Effector CD4-positive, alpha-beta T cell (primary cell): ENCODE measurements around the gene ADARB1.

Experiments
- DNase-seq: peaks from one replicate; pipeline ENCODE4 v3.0.0-alpha.2; 2020

Gene ADARB1

DNA sequence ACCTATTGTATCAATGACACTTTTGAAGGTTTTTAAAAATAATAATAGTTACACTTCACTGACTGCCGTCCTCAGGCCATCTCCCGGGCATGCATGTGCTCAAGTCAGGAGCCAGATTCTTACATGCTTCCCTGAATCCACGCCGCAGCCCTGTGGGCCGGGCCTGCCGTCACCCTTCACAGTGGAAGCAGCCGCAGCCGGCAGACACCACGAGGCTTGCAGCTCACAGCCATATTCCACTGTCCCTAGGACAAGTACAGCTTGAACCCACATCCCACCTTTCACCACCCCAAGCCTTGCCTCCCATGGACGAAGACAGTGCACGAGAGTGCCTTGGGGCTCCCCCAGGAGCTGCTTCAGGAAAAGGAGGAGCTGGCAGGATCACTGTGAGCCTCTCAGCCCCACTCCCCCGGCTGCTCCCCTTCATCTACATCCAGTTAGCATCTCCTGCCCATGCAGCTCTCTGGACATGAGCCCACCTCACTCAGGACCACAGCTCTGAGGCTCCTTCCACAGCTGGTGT is 136.1 kb downstream of the ADARB1 start:
- no peak for DNase-seq

DNA sequence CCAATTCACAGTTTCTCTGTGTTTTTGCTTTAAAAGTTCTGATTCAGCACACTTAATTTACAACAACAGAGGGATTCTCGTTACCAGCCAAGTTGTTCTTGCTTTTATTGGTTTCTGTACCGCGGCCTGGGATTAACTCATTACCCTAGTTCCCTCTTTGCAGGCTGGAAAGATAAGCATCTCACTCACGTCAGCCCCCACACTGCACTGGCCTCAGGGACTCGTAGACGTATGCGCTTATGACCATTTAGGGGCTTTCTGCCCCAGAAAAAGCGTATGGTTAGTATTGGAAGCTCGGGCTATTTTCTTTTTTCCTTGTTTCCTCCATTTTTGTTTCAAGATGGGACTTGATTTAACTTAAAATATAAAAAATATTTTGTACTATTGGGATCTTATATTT is 137.3 kb downstream of the ADARB1 start:
- DNase-seq: no peak

DNA sequence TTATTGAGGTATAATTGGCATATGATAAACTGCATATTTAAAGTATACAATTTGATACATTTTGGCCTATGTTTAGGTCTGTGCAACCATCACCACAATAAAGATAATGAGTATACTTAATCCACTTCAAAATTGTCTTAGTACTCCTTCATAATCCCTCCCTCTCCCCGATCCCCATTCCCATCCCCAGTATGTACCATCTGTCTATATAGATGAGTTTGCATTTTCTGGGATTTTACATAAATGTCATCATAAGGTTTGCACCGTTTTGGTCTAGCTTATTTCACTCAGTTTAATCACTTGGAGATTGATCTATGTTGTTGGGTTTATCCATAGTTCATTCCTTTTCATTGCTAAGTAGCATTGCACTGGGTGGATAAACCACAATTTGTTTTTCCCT is 139.0 kb downstream of the ADARB1 start:
- no peak for DNase-seq

DNA sequence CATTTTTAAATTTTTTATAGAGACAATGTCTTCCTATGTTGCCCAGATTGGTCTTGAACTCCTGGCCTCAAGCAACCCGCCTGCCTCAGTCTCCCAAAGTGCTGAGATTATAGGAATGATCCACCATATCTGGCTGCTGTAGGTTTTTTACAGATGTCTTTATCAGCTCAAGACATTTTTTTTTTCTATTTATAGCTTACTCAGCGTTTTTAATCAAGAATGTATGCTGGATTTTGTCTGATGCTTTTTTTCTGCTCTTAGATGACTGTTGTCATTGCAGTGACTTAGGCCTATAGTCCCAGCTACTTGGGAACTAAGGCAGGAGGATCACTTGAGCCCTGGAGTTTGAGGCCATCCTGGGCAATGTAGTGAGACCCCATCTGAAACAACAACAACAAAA is 140.8 kb downstream of the ADARB1 start:
- no peak for DNase-seq

DNA sequence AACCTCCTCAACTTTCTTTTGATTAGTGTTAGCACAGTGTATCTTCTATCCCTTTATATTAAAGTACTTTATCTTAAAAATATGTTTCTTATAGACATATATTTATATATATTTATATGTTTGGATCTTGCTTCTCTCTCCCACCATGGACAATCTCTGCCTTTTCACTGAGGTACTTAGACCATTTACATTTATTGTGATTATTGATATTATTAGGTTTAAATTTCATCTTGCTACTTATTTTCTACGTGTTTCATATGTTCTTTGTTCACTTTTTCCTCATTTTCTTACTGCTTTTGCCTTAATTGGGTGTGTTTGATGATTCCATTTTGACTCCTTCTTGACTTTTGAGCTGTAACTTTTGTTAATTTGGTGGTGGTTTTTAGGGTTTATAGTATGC is 142.6 kb downstream of the ADARB1 start:
- no peak for DNase-seq

DNA sequence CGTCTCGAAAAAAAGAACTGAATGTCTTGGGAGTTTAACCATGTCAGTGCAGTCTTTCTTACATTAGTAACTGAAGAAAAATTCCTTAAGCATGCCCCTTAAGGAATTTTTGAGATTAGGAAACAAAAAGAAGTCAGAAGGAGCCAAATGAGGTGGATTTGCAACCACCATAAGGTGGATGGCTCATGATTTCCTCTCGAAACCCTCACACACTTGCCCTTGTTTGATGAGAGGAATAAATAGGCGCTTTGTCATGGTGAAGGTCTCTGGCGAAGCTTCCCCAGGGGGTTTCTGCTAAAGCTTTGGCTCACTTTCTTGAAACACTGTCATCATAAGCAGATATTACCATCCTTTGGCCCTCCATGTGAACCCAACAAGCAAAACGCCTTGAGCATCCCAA is 145.1 kb downstream of the ADARB1 start:
- DNase-seq: no peak

DNA sequence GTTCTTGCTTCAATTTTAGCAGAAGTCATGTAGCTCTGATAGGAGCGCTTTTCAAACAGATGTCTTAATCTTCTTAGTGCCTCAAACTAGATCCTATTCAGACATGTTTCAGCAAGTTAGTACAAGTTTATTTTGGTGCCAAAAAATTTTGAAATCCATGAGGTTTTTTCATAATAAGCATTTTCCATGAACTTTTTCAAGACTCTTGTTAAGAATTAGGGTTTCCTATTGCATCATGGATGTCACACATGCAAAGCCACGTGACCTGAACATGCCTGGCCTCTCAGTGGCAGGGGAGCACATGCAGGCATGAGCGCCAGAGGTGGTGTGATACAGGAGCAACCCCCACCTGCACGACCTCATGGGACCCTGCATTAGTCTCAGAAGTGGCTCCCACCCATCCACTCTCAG is 145.7 kb downstream of the ADARB1 start:
- DNase-seq: no peak

DNA sequence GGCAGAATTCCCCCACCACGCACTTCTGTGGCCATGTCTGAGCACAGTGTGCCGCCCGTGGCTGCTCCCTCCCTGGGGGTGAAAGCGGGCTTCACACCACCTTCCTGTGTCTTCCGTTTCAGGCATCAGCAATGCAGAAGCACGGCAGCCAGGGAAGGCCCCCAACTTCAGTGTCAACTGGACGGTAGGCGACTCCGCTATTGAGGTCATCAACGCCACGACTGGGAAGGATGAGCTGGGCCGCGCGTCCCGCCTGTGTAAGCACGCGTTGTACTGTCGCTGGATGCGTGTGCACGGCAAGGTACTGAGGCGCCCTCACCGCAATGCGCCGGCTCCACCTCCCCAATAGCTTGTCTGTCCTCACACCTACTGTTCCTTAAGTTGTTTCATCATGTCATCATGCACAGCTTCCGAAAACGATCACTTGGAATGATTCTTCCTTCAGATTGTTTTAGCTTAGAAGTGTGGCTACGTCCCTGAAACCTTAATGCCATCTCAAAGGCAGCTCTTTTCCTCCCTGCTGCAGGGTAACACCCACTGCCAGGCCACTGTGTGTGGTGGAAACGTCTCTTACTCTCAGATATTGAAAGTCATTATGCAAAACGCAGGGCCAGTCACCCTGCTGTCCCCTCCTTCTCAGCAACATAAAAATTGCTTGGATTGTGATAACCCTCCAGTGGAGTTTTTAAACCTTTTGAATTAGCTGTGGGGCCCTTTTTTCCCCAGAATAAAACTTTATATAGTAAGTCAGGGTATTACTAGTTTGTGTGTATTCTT is 146.5 kb downstream of the ADARB1 start:
- no peak for DNase-seq

DNA sequence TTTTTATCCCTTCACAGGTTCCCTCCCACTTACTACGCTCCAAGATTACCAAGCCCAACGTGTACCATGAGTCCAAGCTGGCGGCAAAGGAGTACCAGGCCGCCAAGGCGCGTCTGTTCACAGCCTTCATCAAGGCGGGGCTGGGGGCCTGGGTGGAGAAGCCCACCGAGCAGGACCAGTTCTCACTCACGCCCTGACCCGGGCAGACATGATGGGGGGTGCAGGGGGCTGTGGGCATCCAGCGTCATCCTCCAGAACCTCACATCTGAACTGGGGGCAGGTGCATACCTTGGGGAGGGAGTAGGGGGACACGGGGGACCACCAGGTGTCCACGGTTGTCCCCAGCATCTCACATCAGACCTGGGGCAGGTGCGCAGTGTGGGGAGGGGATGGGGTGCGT is 147.6 kb downstream of the ADARB1 start:
- no peak for DNase-seq

DNA sequence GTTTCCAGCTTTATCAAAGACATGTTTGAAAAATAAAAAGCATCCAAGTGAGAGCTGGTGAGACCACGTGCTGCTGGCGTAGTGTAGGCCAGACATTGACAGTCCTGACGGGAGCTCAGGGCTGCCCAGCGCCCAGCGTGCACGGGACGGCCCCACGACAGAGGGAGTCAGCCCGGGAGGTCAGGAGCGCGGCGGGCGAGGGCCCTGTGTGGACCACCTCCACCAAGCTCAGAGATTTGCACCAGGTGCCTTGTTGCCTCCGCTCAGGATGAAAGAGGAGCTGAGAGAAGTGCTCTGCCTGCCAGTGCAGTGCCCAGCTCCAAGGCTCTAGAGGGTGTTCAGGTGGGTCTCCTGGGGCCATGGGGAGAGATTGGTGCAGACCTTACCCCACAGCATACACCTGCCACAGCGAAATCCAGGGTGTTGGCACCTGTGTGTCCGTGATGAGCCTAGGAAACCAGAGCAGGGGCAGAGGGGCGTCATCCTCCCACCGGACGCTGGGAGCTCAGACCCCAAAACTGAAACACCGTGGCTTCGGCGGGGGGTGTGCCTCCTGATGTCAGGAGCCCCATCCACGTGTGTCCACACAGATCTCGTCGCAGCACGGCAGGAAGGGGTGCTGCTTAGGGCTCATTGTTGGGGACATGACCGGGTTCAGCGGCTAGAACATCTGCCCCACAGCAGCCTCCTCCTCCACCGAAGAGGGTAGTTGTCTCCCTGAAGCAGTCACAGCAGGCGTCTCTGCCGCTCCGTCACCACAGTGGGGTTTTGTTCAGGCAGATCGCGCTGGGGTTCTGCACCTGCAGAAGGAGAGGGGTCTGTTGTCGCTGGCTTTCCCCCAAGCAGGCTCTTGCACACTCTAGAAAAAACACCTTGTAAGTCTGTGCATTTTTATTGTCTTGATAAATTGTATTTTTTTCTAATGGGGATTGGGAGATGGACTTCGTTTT is 149.1 kb downstream of the ADARB1 start:
- no peak for DNase-seq

DNA sequence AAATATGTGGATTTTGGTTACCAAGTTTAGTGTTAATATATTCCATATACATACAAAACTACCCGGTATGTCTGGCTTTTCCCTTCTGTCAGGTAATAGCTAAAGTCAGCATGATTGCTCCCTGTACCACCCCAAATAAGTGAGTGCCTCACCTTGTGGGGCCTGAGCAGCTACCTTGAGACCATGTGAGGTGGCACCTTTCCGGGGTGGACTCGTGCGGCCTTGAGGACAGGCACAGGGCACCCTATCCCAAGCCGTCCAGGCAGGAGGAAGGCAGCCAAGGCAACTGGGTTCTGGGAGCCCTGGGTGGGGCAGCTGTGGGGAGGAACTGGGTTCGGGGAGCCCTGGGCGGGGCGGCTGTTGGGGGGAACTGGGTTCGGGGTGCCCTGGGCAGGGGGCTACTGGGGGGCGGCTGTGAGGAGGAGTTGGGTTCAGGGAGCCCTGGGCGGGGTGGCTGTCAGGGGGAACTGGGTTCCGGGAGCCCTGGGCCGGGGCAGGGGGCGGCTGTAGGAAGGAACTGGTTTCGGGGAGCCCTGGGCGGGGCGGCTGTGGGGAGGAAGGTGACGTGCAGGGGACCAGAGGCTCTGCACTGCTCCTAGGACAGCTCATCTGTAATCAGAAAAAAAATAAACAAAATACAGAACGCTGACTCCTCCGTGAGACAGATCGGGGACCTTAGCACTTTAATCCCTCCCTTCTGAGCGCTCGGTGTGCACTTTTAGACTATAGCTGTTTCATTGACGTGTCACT is 150.0 kb downstream of the ADARB1 start:
- DNase-seq: peak; percentile 48

DNA sequence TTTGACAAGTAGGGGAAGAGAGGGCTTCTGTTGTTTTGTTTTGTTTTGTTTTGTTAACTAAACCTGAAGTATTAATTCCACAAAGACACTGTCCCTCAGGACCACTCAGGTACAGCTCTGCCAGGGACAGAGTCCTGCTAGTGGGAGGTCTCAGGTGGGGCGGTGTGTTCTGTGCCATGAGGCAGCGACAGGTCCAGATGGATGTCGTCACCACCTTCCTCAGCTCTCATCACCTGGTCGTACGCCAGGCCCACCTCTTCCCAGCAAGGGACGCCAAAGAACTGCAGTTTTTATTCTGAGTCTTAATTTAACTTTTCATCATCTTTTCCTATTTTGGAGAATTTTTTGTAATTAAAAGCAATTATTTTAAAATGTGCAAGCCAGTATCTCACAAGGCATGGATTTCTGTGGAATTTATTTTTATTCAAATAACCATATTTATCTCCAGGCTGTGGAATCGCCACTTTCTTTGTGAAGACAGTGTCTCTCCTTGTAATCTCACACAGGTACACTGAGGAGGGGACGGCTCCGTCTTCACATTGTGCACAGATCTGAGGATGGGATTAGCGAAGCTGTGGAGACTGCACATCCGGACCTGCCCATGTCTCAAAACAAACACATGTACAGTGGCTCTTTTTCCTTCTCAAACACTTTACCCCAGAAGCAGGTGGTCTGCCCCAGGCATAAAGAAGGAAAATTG is 150.8 kb downstream of the ADARB1 start:
- DNase-seq: no peak

DNA sequence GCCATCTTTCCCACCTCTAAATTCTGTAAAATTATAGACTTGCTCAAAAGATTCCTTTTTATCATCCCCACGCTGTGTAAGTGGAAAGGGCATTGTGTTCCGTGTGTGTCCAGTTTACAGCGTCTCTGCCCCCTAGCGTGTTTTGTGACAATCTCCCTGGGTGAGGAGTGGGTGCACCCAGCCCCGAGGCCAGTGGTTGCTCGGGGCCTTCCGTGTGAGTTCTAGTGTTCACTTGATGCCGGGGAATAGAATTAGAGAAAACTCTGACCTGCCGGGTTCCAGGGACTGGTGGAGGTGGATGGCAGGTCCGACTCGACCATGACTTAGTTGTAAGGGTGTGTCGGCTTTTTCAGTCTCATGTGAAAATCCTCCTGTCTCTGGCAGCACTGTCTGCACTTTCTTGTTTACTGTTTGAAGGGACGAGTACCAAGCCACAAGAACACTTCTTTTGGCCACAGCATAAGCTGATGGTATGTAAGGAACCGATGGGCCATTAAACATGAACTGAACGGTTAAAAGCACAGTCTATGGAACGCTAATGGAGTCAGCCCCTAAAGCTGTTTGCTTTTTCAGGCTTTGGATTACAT is 151.5 kb downstream of the ADARB1 start:
- DNase-seq: no peak

DNA sequence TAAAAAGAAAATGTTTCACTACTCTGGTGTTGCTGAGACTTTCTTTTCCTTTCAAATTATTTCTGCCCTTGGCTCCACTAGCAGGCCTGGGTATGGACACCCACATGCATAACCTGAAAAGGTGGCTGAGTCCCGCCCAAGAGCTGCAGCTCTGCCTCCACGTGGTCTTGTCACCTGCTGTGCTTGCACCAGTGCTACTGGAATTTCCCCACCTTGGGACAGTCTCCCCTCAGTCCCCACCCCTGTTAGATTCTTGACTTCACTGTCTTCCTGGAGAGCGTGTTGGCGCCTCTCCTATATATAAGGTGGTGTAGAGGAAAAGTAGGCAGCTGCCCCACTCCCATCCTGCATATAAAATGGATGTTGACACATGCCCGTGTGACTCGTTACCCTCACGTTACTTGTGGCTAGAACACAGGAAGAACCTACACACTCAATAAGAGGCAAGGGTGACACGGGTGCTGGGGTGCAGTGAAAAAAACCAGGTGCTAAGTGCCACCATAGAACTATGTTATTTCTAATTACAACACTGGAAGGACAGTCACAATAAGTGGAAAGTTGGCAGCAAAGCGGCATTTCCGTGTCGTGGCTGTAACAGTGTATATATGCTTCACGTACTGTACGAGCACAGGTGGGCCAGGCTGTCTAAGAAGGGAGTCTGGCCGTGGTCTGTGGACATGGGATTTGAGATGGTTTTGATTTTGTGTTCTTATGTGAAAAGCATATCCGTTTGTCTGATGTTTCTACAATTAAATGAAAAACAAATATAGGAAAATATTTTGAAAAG is 152.4 kb downstream of the ADARB1 start:
- DNase-seq: peak; percentile 12

DNA sequence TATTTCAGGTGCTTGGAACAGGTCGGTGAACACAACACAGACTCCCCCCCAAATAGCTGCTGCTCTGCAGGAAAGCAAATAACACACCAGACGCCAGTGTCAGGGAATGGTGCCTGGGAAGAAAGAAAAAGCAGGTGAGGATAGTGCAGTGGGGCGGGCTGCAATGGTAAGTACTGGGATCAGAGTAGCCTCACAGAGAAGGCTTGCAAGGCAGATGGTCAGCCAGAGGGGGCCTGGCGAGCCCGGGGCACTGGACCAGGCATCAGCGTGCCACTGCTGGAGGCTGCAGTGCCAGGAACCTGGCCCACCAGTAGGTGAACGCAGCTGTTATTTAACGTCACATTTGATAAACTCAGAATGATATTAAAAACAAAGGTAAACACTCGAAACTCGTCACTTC is 153.4 kb downstream of the ADARB1 start:
- no peak for DNase-seq

DNA sequence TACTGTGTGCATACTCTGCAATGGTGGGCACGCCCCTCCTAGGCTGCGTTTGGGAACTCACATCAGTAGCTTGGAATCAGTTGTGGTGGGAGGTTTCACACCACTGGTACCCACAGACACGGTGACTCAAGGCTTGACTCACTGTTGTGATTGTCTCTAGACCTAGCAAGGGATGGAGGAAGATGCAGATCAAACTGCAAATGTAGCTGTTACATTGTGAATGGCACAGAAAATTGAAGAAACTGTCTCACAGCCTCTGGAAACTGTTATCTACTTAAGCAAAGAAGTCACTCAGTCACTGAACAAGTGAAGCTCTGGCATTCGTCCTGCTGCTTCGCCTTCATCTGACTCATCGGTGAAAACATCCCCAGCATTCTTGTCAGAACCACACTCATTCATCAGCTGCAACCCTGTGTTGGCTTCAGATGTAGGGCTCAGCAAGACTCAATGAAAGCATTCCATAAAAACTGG is 153.8 kb downstream of the ADARB1 start:
- DNase-seq: peak; percentile 53

DNA sequence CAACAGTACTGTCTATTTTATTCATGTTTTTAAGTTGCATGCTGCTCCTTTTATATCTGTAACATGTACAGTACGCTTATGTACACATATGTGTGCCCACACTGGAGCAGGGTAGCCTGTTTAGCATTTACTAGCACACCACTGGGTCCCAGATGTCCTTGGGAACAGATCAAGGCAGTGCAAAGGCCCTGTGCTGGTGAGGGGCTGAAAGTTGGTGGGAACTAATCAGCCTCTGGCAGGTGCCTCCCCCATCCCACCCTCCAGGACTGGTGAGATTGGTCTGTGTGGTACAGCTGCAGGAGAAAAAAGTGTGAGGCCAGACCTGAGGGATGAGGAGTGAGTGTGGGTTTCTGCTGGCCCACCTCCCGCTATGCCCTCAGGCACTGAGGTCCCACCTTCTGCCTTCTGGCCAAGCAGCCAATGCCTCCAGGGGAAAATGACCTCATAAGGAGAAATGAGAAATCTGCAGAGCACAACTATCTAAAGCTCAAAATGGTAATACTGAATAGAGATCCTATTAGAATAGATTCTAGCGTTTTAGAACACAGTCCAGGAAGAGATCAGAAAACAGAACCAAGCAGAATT is 154.4 kb downstream of the ADARB1 start:
- DNase-seq: no peak

DNA sequence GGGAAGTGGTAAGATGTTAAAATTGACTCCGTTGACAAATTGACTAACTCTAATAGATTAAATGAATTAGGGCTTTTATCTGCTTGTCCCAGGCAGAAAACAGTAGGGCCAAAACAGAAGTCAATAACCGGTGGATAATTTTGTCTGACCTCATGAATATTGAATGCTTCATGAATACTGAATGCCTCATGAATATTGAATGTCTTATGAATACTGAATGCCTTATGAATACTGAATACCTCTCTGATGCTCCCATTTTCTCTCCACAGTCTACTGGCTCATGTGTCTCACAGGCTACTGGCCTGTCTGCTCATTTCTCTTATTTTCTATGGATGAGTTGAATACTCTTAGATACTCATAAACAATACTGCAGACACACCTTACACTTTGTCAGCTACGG is 157.3 kb downstream of the ADARB1 start:
- no peak for DNase-seq

DNA sequence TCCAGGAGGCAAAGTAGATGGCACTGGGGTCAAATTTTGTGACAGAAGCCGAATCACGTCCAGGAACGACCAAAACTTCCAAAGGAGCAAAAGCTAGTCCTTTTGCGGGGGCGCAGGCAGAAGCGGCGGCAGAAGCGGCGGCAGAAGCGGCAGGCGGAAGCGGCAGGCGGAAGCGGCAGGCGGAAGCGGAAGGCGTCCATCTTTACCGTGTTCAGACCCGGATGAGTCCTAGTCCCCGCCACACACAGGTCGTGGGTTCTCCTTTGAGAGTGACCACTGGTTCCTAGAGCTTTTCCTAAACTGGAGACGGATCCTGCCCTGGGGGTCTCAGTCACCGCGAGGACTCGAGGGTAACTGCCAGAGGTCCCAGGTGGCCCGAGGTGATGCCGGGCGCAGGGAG is 159.7 kb downstream of the ADARB1 start:
- no peak for DNase-seq

DNA sequence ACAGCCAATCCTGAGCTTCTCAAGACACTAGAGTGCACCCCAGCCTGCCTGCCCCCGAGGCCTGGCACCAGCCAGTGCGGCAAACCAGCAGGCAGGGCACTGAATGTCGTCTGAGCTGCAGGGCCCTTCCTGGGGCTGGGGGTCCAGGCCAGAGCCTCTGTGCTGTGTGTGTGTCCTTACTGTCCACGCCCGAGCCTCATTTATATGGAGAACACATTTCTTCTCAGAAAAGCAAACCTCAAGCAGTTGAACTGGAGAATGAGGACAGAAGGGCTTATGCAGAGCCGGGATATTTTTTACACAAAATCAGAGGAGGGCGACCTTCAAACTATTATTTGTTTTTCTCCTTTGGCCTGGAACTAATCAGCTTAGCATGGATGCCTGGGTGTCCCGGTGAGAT is 160.6 kb downstream of the ADARB1 start:
- no peak for DNase-seq

DNA sequence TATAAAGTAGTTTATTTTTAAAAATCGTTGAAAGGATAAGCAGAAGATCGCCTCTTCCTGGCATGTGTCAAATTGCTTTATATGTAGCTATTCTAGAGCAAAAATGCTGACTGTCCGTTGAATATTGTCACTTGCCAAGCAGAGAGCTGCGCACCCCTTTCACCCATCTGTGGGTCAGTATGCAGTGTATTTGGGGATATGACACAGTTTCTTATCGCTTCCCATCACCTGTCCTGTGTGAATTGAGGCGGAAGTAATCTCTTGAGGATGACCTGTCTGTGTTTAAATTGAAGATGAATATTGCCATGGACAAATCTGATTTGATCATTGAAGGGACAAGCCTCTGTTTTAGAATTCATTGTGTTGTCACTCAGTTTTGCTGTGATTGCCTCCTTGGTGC is 161.1 kb downstream of the ADARB1 start:
- no peak for DNase-seq
